Karpas-422 (cell line): ENCODE data around the gene ABCB9. TPM values are rescaled to one million over a fixed set of nuclear protein-coding genes. Genes with fewer than 3 reads are reported as not detected.

Source experiments
- DNase-seq: peaks from one replicate; pipeline ENCODE4 v3.0.0-alpha.2; 2015
- H2AFZ ChIP-seq: fragments of 200-600 bp; sonication (generic); 2 replicates; pipeline ENCODE4 v1.6.1; 2014; ENCODE audit warnings: antibody characterized with exemption, low read length, mixed read lengths
- H3K27ac ChIP-seq: fragments of 200-600 bp; sonication (generic); 2 replicates; pipeline ENCODE4 v1.5.1; 2014; ENCODE audit warnings: mild to moderate bottlenecking, low read length, moderate library complexity
- H3K27me3 ChIP-seq: fragments of 200-600 bp; sonication (generic); 2 replicates; pipeline ENCODE4 v1.6.1; 2014; ENCODE audit warnings: low read length, mixed read lengths
- H3K36me3 ChIP-seq: fragments of 200-600 bp; sonication (generic); 2 replicates; pipeline ENCODE4 v1.6.1; 2014; ENCODE audit warnings: low read length, mixed read lengths; ENCODE audit not compliant: insufficient read depth
- H3K4me1 ChIP-seq: fragments of 200-600 bp; sonication (generic); 2 replicates; pipeline ENCODE4 v1.6.1; 2014; ENCODE audit warnings: mild to moderate bottlenecking, low read length, mixed read lengths
- H3K4me2 ChIP-seq: fragments of 200-600 bp; sonication (generic); 2 replicates; pipeline ENCODE4 v1.6.1; 2014; ENCODE audit warnings: low read length, low read depth, mild to moderate bottlenecking; ENCODE audit not compliant: poor library complexity, severe bottlenecking
- H3K4me3 ChIP-seq: fragments of 200-600 bp; sonication (generic); 2 replicates; pipeline ENCODE4 v1.5.1; 2014; ENCODE audit warnings: mild to moderate bottlenecking, antibody characterized with exemption, low read length, mixed read lengths
- H3K79me2 ChIP-seq: fragments of 200-600 bp; sonication (generic); 2 replicates; pipeline ENCODE4 v1.6.1; 2014; ENCODE audit warnings: mild to moderate bottlenecking, low read length, mixed read lengths
- H3K9ac ChIP-seq: fragments of 200-600 bp; sonication (generic); 2 replicates; pipeline ENCODE4 v1.6.0; 2014; ENCODE audit warnings: low read length
- H3K9me2 ChIP-seq: fragments of 200-600 bp; sonication (generic), shearing (Covaris generic); replicated peaks from 2 replicates; pipeline ENCODE4 v1.6.0; 2014; ENCODE audit warnings: mild to moderate bottlenecking, low read length, moderate library complexity; ENCODE audit not compliant: insufficient read depth
- H3K9me3 ChIP-seq: fragments of 300-700, 200-600 bp; sonication (generic); 2 replicates; pipeline ENCODE4 v1.6.1; 2014; ENCODE audit warnings: low read length, mixed read lengths
- H4K20me1 ChIP-seq: fragments of 200-600 bp; sonication (generic); 2 replicates; pipeline ENCODE4 v1.6.1; 2014; ENCODE audit warnings: mild to moderate bottlenecking, antibody characterized with exemption, low read length, low read depth; ENCODE audit not compliant: insufficient read depth
- total RNA-seq: library from RNA; depleted of rRNA; stranded (reverse); fragments of >200 nt; shearing (Covaris generic); gene quantifications from 2 replicates; pipeline ENCODE4 v1.2.3, GENCODE V29; 2014; ENCODE audit warnings: low replicate concordance

Gene ABCB9
- total RNA-seq, 1 experiment from 2014 or later, result 1.5 TPM

DNA sequence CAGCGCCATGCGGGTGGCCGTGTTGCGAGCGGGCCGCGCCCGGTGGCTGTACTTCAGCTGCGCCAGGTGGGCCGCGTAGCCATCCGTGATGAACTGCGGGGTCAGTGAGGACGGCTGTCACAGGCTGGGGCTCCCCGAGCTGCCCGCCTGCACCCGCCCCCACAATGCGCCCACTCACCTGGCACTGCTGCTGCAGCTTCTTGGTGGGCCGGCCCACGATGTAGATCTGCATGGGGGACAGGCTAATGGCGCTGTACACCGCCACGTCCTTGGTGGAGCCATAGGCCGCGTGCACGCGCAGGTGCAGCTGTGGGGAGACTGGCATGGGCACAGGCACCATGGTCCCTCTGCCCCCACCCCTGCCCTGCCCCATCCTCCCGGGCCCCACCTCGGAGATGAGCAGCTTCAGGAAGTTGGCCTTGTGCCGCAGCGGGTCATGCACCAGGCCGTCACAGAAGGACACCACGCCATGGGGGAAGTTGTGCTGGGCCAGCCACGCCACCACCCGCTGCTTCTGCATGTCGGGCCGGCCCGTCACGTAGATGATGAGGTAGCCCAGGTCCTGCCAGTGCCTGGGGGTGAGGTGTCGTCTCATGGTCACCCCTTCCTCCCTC lies 20.1 kb upstream of the ABCB9 start:
- Histone ChIP-seq H3K4me1 (peaks cover 15% of the 10 kb centered on the region), H3K36me3 (peaks cover 13% of the 10 kb centered on the region; the same call in 1 of the 2 replicates), H2AFZ (no peak overlapping the region), H3K27ac (no peak overlapping the region), H3K4me2 (no peak overlapping the region), H4K20me1 (peaks cover 22% of the 10 kb centered on the region), H3K4me3 (no peak overlapping the region), H3K9me3 (no peaks in the 10 kb centered on the region), H3K9me2 (no peaks in the 10 kb centered on the region), H3K27me3 (no peaks in the 10 kb centered on the region), H3K79me2 (peaks cover 7% of the 10 kb centered on the region), H3K9ac (no peak overlapping the region)
- DNase-seq, result no peak

DNA sequence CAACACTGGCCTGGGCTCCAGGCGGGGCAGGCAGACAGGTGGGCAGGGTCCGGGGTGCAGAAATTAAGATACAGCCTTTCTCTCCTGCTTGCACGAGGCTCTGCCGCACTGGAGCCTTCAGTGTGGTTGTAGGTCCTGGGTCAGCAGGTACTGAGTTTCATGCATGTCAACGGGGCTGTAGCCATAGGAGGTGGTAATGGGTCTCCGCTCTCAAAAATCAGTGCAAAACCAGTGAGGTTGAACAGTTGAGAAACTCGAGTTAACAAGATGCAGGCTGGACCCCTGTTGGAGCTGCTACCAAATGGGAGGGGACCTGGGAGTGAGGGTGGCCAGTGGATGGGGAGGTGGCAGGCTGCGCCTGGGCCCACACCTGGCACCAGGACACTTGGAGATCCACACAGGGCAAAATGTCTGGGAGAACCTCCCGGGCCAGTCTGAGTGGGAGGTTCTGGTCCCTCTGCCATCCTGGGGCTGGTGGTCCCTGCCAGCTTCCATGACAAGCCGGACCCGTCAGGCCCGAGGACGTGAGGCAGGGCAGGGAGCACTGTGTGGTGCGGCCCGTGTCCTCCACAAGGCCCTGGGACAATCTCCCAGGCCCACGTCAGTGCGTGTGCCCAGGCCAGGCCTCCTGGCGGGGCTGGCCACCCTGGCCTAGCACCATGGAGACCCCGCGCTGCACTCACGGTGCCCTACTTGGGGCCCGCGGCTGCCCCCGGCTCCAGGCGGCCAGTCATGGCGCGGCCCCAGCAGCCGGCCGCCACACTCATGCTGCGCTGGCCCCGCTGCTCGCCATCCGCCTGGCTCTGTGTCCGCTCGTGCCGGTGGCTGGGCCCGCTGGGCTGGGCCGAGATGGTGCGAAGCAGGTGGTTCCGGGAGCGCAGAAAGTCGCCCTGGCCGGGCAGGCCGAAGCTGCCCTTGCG lies 19.3 kb upstream of the ABCB9 start:
- H3K4me2 ChIP-seq, result no peak overlapping the region
- no peaks in the 10 kb centered on the region for H3K9me3 ChIP-seq
- no peak overlapping the region for H2AFZ ChIP-seq
- peaks cover 22% of the 10 kb centered on the region for H4K20me1 ChIP-seq
- H3K27ac ChIP-seq, result no peak overlapping the region
- peaks cover 14% of the 10 kb centered on the region for H3K79me2 ChIP-seq
- H3K4me1 ChIP-seq, result peaks cover 15% of the 10 kb centered on the region
- no peak for DNase-seq
- no peak overlapping the region for H3K9ac ChIP-seq
- H3K27me3 ChIP-seq, result no peaks in the 10 kb centered on the region
- no peaks in the 10 kb centered on the region for H3K9me2 ChIP-seq
- H3K36me3 ChIP-seq, result peaks cover 13% of the 10 kb centered on the region; the same call in 1 of the 2 replicates
- no peak overlapping the region for H3K4me3 ChIP-seq

DNA sequence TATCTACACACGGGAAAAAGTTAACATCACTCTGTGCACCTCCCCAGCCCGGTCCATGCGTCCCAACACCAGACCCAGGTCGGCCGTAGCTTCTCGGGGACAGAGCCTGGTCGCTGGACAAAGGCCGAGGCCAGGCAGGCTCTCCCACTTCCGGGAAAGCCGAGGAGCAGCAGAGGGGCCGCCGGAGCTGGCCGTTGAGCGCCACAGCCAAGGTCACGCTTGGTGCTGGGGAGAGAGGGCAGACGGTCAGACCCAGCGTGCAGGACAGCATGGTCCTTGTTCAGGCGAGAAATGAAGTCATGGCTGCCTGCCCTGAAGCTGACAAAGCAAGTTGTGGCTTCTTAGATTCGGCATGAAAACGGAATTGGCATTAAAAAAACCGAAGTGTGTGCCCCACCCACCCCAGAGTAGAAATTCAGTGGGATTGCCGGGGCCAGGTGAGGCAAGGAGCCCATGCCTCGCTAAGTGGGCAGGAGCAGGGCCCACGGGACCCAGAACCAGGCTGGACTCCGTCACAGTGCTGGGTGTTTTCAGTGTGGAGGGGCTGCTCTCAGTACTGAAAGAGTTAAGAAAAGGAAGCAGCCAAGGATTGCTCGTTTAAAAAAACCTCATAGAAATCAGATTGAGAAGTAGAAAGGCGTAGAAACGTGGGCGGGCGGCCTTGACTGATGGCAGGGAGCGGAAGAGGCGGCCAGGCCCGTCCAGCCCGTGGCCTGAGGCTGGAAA lies 18.5 kb upstream of the ABCB9 start:
- H2AFZ ChIP-seq, result no peak overlapping the region
- no peak overlapping the region for H3K9ac ChIP-seq

DNA sequence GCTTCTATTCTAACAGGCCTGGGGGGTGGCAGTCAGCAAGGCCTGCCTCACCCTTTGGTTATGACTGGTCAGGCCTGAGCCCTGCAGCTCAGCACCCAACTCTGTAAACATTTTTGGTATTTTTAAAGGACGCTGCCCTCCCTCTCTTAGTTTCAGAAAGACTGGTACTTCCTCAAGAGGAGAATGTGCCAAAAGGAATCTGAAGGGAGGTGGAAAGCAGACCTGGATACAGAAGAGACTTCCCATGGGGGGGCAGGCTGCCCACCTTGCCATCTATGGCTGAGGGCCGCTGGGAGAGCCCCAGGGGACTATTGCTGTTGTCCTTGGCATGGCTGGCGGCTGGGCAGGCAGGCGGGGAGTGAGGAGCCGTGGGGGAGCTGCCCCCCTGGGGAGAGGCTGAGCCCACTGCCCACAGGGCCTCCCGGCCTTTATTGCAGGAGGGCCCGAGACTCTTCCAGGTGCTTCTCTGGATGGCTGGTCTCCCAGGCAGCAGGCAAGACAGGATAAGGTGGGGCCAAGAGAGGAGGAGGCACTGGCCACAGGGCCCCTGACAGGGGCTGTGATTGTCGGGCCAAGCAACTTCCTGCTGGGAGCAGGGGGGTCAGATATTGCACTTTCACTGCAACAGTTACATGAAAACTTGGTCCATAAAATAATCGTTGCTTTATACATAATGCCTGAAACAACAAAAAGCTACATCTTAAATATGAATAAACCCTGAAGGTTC lies 17.7 kb upstream of the ABCB9 start:
- H3K9me3 ChIP-seq, result no peaks in the 10 kb centered on the region
- peaks cover 14% of the 10 kb centered on the region for H3K79me2 ChIP-seq
- no peaks in the 10 kb centered on the region for H3K9me2 ChIP-seq
- no peak overlapping the region for H3K9ac ChIP-seq
- no peak overlapping the region for H3K4me2 ChIP-seq
- peaks cover 13% of the 10 kb centered on the region; the same call in 1 of the 2 replicates for H3K36me3 ChIP-seq
- peaks cover 22% of the 10 kb centered on the region for H4K20me1 ChIP-seq
- H3K27me3 ChIP-seq, result no peaks in the 10 kb centered on the region
- no peak for DNase-seq
- no peak overlapping the region for H3K4me3 ChIP-seq
- H2AFZ ChIP-seq, result no peak overlapping the region
- H3K4me1 ChIP-seq, result peaks cover 25% of the 10 kb centered on the region
- no peak overlapping the region for H3K27ac ChIP-seq

More for the DNA sequence above, 18.5 kb upstream of the ABCB9 start:
- Histone ChIP-seq H3K4me3 (no peak overlapping the region), H3K4me2 (no peak overlapping the region), H3K79me2 (peaks cover 14% of the 10 kb centered on the region), H3K36me3 (peaks cover 13% of the 10 kb centered on the region; the same call in 1 of the 2 replicates), H3K27me3 (no peaks in the 10 kb centered on the region), H3K9me2 (no peaks in the 10 kb centered on the region), H3K4me1 (peaks cover 16% of the 10 kb centered on the region), H3K27ac (no peak overlapping the region), H4K20me1 (peaks cover 22% of the 10 kb centered on the region), H3K9me3 (no peaks in the 10 kb centered on the region)
- no peak for DNase-seq

DNA sequence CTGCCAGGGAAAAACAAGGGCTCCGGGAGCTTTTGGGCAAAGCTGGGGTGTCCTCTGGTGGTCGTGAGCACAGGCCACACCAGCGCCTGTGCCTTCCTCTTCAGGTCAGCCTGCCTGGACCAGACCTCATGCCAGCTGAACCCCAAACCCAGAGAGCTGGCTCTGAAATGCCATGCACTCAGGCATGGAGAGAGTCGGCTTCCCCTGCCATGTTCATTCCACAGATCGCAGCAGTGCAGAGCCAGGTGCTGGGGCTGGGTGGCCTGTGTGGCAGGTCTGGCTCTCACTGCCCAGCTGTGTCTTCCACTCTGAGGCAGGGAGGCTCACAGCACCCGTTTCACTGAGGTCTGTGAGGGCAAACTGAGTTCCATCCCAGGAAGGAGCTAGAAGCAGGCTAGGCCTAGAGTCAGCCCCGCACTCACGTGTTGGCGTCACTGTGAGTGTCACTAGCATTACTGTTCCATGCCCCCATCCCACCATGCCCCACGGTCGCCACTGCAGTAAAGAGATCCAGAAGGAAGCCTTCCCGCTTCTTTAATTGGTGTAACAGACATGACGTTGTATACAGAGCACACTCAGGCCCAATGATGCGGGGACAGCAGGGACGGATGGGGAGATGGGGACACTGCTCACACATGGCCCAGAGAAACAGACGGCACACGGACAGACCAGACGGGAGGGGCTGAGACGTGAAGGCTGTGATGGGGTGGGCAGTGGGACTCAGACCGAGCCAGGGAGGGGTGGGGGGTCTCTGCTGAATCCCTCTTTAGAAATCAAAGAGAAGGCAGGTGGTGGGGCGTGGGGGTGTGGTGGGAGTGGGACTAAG lies 16.9 kb upstream of the ABCB9 start:
- Histone ChIP-seq H3K27me3 (no peaks in the 10 kb centered on the region), H3K9me3 (no peaks in the 10 kb centered on the region), H3K4me2 (no peak overlapping the region), H3K4me3 (no peak overlapping the region), H4K20me1 (peaks cover 22% of the 10 kb centered on the region), H3K27ac (no peak overlapping the region), H3K36me3 (peaks cover 13% of the 10 kb centered on the region; the same call in 1 of the 2 replicates), H3K9ac (no peak overlapping the region), H2AFZ (no peak overlapping the region), H3K79me2 (peaks cover 14% of the 10 kb centered on the region), H3K9me2 (no peaks in the 10 kb centered on the region), H3K4me1 (peaks cover 29% of the 10 kb centered on the region)
- DNase-seq, result no peak

DNA sequence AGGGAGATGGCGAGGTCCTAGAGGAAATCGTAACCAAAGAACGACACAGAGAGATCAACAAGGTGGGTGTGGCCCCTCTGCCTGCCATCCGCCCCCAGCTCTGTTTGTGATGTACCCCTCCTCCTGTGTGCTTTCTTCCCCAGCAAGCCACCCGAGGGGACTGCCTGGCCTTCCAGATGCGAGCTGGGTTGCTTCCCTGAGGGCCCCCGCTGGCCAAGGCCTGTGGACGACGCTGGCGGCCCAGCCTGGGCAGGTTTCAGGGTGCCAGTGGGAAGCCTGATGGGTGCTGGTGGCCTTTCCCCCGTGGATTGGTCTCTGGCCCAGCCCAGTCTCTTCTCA lies 16.2 kb upstream of the ABCB9 start:
- H3K27ac ChIP-seq, result no peak overlapping the region
- peaks cover 29% of the 10 kb centered on the region for H3K4me1 ChIP-seq
- no peaks in the 10 kb centered on the region for H3K9me2 ChIP-seq
- H3K9ac ChIP-seq, result peak overlapping the region; percentile 78
- H3K9me3 ChIP-seq, result no peaks in the 10 kb centered on the region
- H2AFZ ChIP-seq, result no peak overlapping the region
- H3K4me3 ChIP-seq, result peak overlapping the region; percentile 70; the same call in 1 of the 2 replicates
- H3K27me3 ChIP-seq, result no peaks in the 10 kb centered on the region
- peaks cover 22% of the 10 kb centered on the region for H4K20me1 ChIP-seq
- peak overlapping the region; percentile 80 for H3K4me2 ChIP-seq
- no peak for DNase-seq
- H3K79me2 ChIP-seq, result peaks cover 17% of the 10 kb centered on the region
- peaks cover 13% of the 10 kb centered on the region; the same call in 1 of the 2 replicates for H3K36me3 ChIP-seq
